HL-60 (cell line): ENCODE measurements around the gene AS3MT.
"Not testable (repeated sequence)": the region's sequence is repeated elsewhere in the genome, so short reads cannot be mapped to it uniquely, and the experiment has no call there.

Experiments
- DNase-seq, 2 experiments: peaks; one replicate each; pipeline ENCODE4 v3.0.0-alpha.2; 2010 to 2020; ENCODE audit warnings: low read depth in 1 of 2, low spot score in 1 of 2
- H3K27ac ChIP-seq: fragments of 250-450 bp; sonication (Bioruptor Pico); replicated peaks from 2 replicates; pipeline ENCODE4 v1.5.1; 2020; ENCODE audit warnings: mild to moderate bottlenecking, moderate library complexity
- H3K27me3 ChIP-seq: fragments of 250-450 bp; sonication (Bioruptor Pico); 2 replicates; pipeline ENCODE4 v1.5.1; 2021; ENCODE audit warnings: mild to moderate bottlenecking, moderate library complexity; ENCODE audit not compliant: insufficient read depth, poor library complexity, severe bottlenecking
- H3K4me3 ChIP-seq: replicated peaks from 2 replicates; pipeline ENCODE4 v1.5.1; 2011; ENCODE audit warnings: mild to moderate bottlenecking, control low read depth, low read length; ENCODE audit not compliant: insufficient read depth
- CTCF ChIP-seq: IDR thresholded peaks from one replicate; pipeline ENCODE4 v1.5.1; 2011; ENCODE audit warnings: low read length, control low read depth, inconsistent platforms; ENCODE audit not compliant: insufficient read depth
- GABPA ChIP-seq: IDR thresholded peaks from 2 replicates; pipeline ENCODE4 v1.6.1; 2012; ENCODE audit warnings: low read depth
- POLR2AphosphoS5 ChIP-seq: IDR thresholded peaks from 2 replicates; pipeline ENCODE4 v1.6.1; 2012; ENCODE audit warnings: low read depth
- REST ChIP-seq: IDR thresholded peaks from 2 replicates; pipeline ENCODE4 v1.6.1; 2012; ENCODE audit warnings: low read depth; ENCODE audit not compliant: insufficient replicate concordance
- SPI1 ChIP-seq: IDR thresholded peaks from 2 replicates; pipeline ENCODE4 v1.6.1; 2012; ENCODE audit warnings: low read depth, mild to moderate bottlenecking, borderline replicate concordance

Gene AS3MT

GRCh38 chr10:102927311-102928010 is 58.2 kb downstream of the AS3MT start:
- DNase-seq: peak; percentile 29 to 76
- no peaks in the 10 kb centered on the region for H3K27me3 ChIP-seq
- 0 out of 2 replicates have a peak overlapping the region, but pooled peaks have one; percentile 9 for H3K4me3 ChIP-seq
- TF ChIP-seq REST (no peak), CTCF (no peak), GABPA (no peak), POLR2AphosphoS5 (no peak)
- H3K27ac ChIP-seq: no peak overlapping the region

GRCh38 chr10:102928442-102928841 is 59.2 kb downstream of the AS3MT start:
- not testable (repeated sequence) for H3K27me3 ChIP-seq, H3K4me3 ChIP-seq, DNase-seq, H3K27ac ChIP-seq

GRCh38 chr10:102930720-102931119 is 61.5 kb downstream of the AS3MT start:
- no peak overlapping the region for H3K27ac ChIP-seq
- no peak for DNase-seq
- no peaks in the 10 kb centered on the region for H3K27me3 ChIP-seq
- no peak overlapping the region for H3K4me3 ChIP-seq
- no peak for TF ChIP-seq GABPA
- TF ChIP-seq SPI1: no peak
- no peak for TF ChIP-seq POLR2AphosphoS5
- TF ChIP-seq CTCF: no peak
- no peak for TF ChIP-seq REST

GRCh38 chr10:102931643-102932042 is 62.4 kb downstream of the AS3MT start:
- TF ChIP-seq SPI1: no peak
- no peak for TF ChIP-seq CTCF
- no peak for TF ChIP-seq GABPA
- Histone ChIP-seq H3K27ac (no peak overlapping the region), H3K4me3 (no peak overlapping the region)

More at GRCh38 chr10:102931643-102932042, 62.4 kb downstream of the AS3MT start:
- H3K27me3 ChIP-seq: no peaks in the 10 kb centered on the region
- no peak for DNase-seq
